Common myeloid progenitor, CD34-positive (primary cell): ENCODE data around the gene CLPSL2.

Source experiments
- CTCF ChIA-PET: fragments of 350-600 bp; sonication (Branson Sonifier 250); formaldehyde crosslinking; loops from one replicate; lab custom pipeline; 2021; ENCODE audit warnings: antibody characterized with exemption; lab: Charles Lee
- POLR2A ChIA-PET: fragments of 350-600 bp; sonication (Branson Sonifier 250); formaldehyde crosslinking; loops from one replicate; lab custom pipeline; 2021; ENCODE audit warnings: antibody characterized with exemption; lab: Charles Lee
- DNase-seq, 3 donors: peaks; one replicate each; pipeline versions ENCODE4 v3.0.0 to v3.0.0-alpha.2; 2013
- H3K27ac ChIP-seq, 2 experiments: 1 replicate in 1 of 2; 2 replicates in 1 of 2; pipeline ENCODE4 v1.7.0; 2013; ENCODE audit warnings: inconsistent platforms in 2 of 2, low read length in 2 of 2, mild to moderate bottlenecking in 2 of 2, low read depth in 1 of 2, moderate library complexity in 1 of 2; ENCODE audit not compliant: severe bottlenecking in 2 of 2, insufficient read depth in 1 of 2, poor library complexity in 1 of 2
- H3K27me3 ChIP-seq, 5 experiments: replicated peaks in 2 of 5; 1 replicate in 3 of 5; 2 replicates in 2 of 5; pipeline versions ENCODE4 v1.6.1 to v1.7.0; 2013; ENCODE audit warnings: low read length in 4 of 5, mild to moderate bottlenecking in 2 of 5, moderate library complexity in 2 of 5, inconsistent platforms in 1 of 5; ENCODE audit not compliant: insufficient read depth in 5 of 5, control insufficient read depth in 4 of 5
- H3K36me3 ChIP-seq, 4 experiments: 1 replicate in 2 of 4; 2 replicates in 2 of 4; pipeline versions ENCODE4 v1.6.1 to v1.7.0; 2013; ENCODE audit warnings: low read length in 3 of 4, control low read depth in 1 of 4, mild to moderate bottlenecking in 1 of 4; ENCODE audit not compliant: control insufficient read depth in 4 of 4, insufficient read depth in 4 of 4
- H3K4me1 ChIP-seq, 4 experiments: 1 replicate in 3 of 4; 2 replicates in 1 of 4; pipeline versions ENCODE4 v1.6.1 to v1.7.1; 2013; ENCODE audit warnings: low read length in 3 of 4, mild to moderate bottlenecking in 3 of 4, control low read depth in 1 of 4, inconsistent platforms in 1 of 4, moderate library complexity in 1 of 4; ENCODE audit not compliant: control insufficient read depth in 4 of 4, insufficient read depth in 4 of 4; ENCODE audit errors: control extremely low read depth in 1 of 4
- H3K4me3 ChIP-seq, 7 experiments: 1 replicate in 4 of 7; 2 replicates in 3 of 7; pipeline versions ENCODE4 v1.5.1 to v1.7.0; 2013; ENCODE audit warnings: mild to moderate bottlenecking in 7 of 7, low read length in 6 of 7, moderate library complexity in 6 of 7, inconsistent platforms in 2 of 7, low read depth in 2 of 7, control low read depth in 1 of 7; ENCODE audit not compliant: insufficient read depth in 4 of 7, control insufficient read depth in 1 of 7; ENCODE audit errors: extremely low read depth in 1 of 7
- H3K9me3 ChIP-seq, 5 experiments: 1 replicate in 4 of 5; 2 replicates in 1 of 5; pipeline versions ENCODE4 v1.6.1 to v1.7.1; 2013; ENCODE audit warnings: low read length in 4 of 5, mild to moderate bottlenecking in 2 of 5, inconsistent platforms in 1 of 5, low read depth in 1 of 5, moderate library complexity in 1 of 5; ENCODE audit not compliant: control insufficient read depth in 4 of 5, insufficient read depth in 2 of 5; ENCODE audit errors: control extremely low read depth in 1 of 5
- WGBS: methylation state at CpG from one replicate; pipeline ENCODE4 v1.1.5; 2013; ENCODE audit not compliant: insufficient coverage; 5-methylcytosine and 5-hydroxymethylcytosine counted together

Gene CLPSL2

GRCh38 chr6:35746516-35746915 lies 29.9 kb upstream of the CLPSL2 start:
- Histone ChIP-seq H3K27ac (no peak overlapping the region), H3K9me3 (peaks cover 0 to 8% (median 3%) of the 10 kb centered on the region in 5 experiments), H3K4me1 (no peaks in the 10 kb centered on the region), H3K4me3 (no peak overlapping the region), H3K36me3 (no peaks in the 10 kb centered on the region), H3K27me3 (no peaks in the 10 kb centered on the region)
- WGBS, result 93% methylated on average over 2 of the region's 3 CpGs
- no peak for DNase-seq
- POLR2A ChIA-PET, result no interaction called here
- CTCF ChIA-PET, result interaction anchor here (0.7 to 1.5 kb wide), 2 partner anchors 10 to 11 kb away, joined by 3 to 6 read pairs; no protein-coding TSS in a partner anchor

- Histone ChIP-seq H3K9me3 (peaks cover 0 to 8% (median 3%) of the 10 kb centered on the region in 5 experiments), H3K27ac (no peak overlapping the region), H3K36me3 (no peaks in the 10 kb centered on the region), H3K4me3 (no peak overlapping the region), H3K27me3 (no peaks in the 10 kb centered on the region), H3K4me1 (no peaks in the 10 kb centered on the region)
- no CpG with 5 or more reads among the region's 1 CpG for WGBS
- POLR2A ChIA-PET, result no interaction called here
- no peak for DNase-seq
- CTCF ChIA-PET, result interaction anchor here (1.0 kb wide), 1 partner anchor 9 kb away, joined by 3 read pairs; no protein-coding TSS in a partner anchor
These were observed 28.5 kb upstream of the CLPSL2 start for GRCh38 chr6:35747877-35748276.

GRCh38 chr6:35750557-35750956 lies 25.8 kb upstream of the CLPSL2 start:
- Histone ChIP-seq H3K27ac (no peak overlapping the region), H3K4me1 (peaks cover 0 to 5% (median 1%) of the 10 kb centered on the region in 4 experiments), H3K4me3 (no peak overlapping the region), H3K9me3 (peaks cover 0 to 8% (median 3%) of the 10 kb centered on the region in 5 experiments), H3K27me3 (no peaks in the 10 kb centered on the region), H3K36me3 (no peaks in the 10 kb centered on the region)
- CTCF ChIA-PET, result interaction anchor here (0.5 to 1.4 kb wide), 4 partner anchors 18 to 182 kb away, joined by 3 read pairs; no protein-coding TSS in a partner anchor
- 93% methylated on average over 5 of the region's 7 CpGs for WGBS
- no peak for DNase-seq
- POLR2A ChIA-PET, result no interaction called here

DNA sequence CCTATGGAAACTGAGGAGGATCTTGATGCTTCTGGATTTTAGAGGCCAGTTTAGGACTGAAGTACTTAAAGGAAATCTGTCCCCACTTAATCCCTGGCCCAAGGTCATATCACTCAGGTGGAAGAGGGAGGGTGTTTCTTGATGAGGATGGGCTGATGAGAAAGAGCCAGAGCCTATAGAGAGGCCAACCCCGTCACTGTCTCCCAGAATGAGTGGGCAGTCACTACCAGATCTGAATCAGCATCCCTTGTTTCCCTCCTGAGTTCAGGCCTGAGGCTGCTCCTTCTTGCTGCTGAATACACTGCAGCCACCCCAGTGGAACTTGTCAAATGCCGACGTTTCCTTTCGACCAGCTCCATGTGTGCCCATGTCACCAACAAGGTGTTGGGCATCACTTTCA lies 24.8 kb upstream of the CLPSL2 start:
- 89% methylated on average over 3 of the region's 4 CpGs for WGBS
- CTCF ChIA-PET, result interaction anchor here (1.4 to 2.2 kb wide), 2 partner anchors 14 to 169 kb away, joined by 3 to 6 read pairs; no protein-coding TSS in a partner anchor
- no peaks in the 10 kb centered on the region for H3K27me3 ChIP-seq
- peaks cover 0 to 5% (median 1%) of the 10 kb centered on the region in 4 experiments for H3K4me1 ChIP-seq
- H3K4me3 ChIP-seq, result no peak overlapping the region
- POLR2A ChIA-PET, result no interaction called here
- H3K9me3 ChIP-seq, result peaks cover 0 to 8% (median 3%) of the 10 kb centered on the region in 5 experiments
- DNase-seq, result no peak
- H3K27ac ChIP-seq, result no peak overlapping the region
- no peaks in the 10 kb centered on the region for H3K36me3 ChIP-seq

- POLR2A ChIA-PET, result no interaction called here
These were observed 24.1 kb upstream of the CLPSL2 start for GRCh38 chr6:35752330-35752729.

GRCh38 chr6:35754452-35755277 lies 21.7 kb upstream of the CLPSL2 start:
- no peak overlapping the region for H3K4me3 ChIP-seq
- no peak for DNase-seq
- CTCF ChIA-PET, result interaction anchor here (1.0 to 1.1 kb wide), 2 partner anchors 9 to 15 kb away, joined by 3 read pairs; no protein-coding TSS in a partner anchor

More at GRCh38 chr6:35752330-35752729, 24.1 kb upstream of the CLPSL2 start:
- no peaks in the 10 kb centered on the region for H3K27me3 ChIP-seq
- H3K9me3 ChIP-seq, result peaks cover 0 to 8% (median 2%) of the 10 kb centered on the region in 5 experiments
- peaks cover 0 to 5% (median 1%) of the 10 kb centered on the region in 4 experiments for H3K4me1 ChIP-seq
- no peak overlapping the region for H3K4me3 ChIP-seq
- no peaks in the 10 kb centered on the region for H3K36me3 ChIP-seq
- WGBS, result 92% methylated on average over 4 of the region's 4 CpGs
- DNase-seq, result no peak
- CTCF ChIA-PET, result interaction anchor here (2.2 kb wide), 1 partner anchor 14 kb away, joined by 6 read pairs; no protein-coding TSS in a partner anchor
- no peak overlapping the region for H3K27ac ChIP-seq

More at GRCh38 chr6:35754452-35755277, 21.7 kb upstream of the CLPSL2 start:
- Histone ChIP-seq H3K4me1 (peaks cover 0 to 10% (median 5%) of the 10 kb centered on the region in 4 experiments), H3K27ac (no peak overlapping the region), H3K9me3 (no peaks in the 10 kb centered on the region), H3K27me3 (no peaks in the 10 kb centered on the region), H3K36me3 (no peaks in the 10 kb centered on the region)
- WGBS, result 89% methylated on average over 3 of the region's 6 CpGs
- POLR2A ChIA-PET, result no interaction called here
